ENCODE measurements around the gene SURF6. TPM values are rescaled to one million over a fixed set of nuclear protein-coding genes. Genes with fewer than 3 reads are reported as not detected.
"Not testable (repeated sequence)": the region's sequence is repeated elsewhere in the genome, so short reads cannot be mapped to it uniquely, and the experiment has no call there.

The SURF6 gene
- polyA plus RNA-seq, 1 experiment: 8.4 TPM

DNA sequence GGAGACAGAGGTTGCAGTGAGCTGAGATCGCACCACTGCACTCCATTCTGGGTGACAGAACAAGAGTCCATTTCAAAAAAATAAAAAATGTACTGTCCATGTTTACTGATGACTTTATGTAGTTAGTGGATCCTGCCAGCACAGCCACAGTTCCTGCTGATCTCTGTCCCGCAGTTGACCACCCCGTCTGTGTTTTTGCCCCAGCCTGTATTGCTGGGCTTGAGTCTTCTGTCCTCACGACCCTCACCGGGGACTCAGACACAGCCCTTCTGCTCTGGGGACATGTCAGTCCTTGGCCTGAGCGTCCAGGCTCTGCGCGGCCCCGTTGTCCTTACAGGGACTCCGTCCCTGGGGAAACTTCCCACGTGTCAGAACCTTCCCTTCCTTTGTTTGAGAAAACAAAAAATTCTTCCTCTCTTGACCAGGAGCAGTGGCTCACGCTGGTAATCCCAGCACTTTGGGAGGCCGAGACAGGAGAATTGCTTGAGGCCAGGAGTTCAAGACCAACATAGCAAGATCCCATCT, 14.5 kb downstream of the SURF6 start:
- POLR2A ChIA-PET: no interaction called here
- Histone ChIP-seq H3K27me3 (ENCODE audit: control insufficient read depth, insufficient read depth, low read length) (no peaks in the 10 kb centered on the region), H3K36me3 (ENCODE audit: control insufficient read depth, insufficient read depth, low read length) (no peaks in the 10 kb centered on the region), H3K4me3 (ENCODE audit: low read depth, low read length) (no peak overlapping the region)
- CTCF ChIA-PET: no interaction called here
- TF ChIP-seq, protein P1, sequence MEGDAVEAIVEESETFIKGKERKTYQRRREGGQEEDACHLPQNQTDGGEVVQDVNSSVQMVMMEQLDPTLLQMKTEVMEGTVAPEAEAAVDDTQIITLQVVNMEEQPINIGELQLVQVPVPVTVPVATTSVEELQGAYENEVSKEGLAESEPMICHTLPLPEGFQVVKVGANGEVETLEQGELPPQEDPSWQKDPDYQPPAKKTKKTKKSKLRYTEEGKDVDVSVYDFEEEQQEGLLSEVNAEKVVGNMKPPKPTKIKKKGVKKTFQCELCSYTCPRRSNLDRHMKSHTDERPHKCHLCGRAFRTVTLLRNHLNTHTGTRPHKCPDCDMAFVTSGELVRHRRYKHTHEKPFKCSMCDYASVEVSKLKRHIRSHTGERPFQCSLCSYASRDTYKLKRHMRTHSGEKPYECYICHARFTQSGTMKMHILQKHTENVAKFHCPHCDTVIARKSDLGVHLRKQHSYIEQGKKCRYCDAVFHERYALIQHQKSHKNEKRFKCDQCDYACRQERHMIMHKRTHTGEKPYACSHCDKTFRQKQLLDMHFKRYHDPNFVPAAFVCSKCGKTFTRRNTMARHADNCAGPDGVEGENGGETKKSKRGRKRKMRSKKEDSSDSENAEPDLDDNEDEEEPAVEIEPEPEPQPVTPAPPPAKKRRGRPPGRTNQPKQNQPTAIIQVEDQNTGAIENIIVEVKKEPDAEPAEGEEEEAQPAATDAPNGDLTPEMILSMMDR (IDR thresholded peaks at IDR 0.05; ENCODE audit: insufficient read depth, low read depth, low read length): no peak
- no peak for DNase-seq (ENCODE audit: low read depth)

DNA sequence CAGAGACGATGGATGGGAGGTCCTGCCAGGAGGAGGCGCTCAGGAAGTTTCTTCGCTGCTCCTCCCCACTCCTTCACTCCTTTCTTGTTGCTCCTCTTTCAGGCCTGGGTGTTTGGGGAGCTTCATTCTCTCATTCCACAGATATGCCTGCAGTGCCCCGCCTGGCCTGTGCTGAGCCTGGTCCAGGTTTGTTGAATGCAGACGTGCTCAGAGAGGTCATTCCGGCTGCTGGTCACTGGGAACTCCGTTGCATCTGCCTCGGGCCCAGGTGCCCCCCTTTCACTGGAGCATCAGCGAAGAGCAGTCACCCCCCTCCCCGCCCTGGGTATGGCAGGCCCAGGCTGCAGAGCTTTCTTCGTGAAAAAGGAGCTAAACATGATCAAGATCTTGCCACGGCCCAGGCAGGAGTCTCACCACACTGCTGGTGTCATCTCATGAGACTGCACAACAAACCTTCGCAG, 15.5 kb downstream of the SURF6 start:
- no peak for DNase-seq (ENCODE audit: low read depth)
- Histone ChIP-seq H3K27me3 (ENCODE audit: control insufficient read depth, insufficient read depth, low read length) (no peaks in the 10 kb centered on the region), H3K4me3 (ENCODE audit: low read depth, low read length) (no peak overlapping the region), H3K36me3 (ENCODE audit: control insufficient read depth, insufficient read depth, low read length) (no peaks in the 10 kb centered on the region)
- TF ChIP-seq, protein P1 (IDR thresholded peaks at IDR 0.05; ENCODE audit: insufficient read depth, low read depth, low read length): no peak
- ChIA-PET CTCF (interaction anchor here (0.8 kb wide), 1 partner anchor 12 kb away, joined by 3 read pairs; no protein-coding TSS in a partner anchor), POLR2A (no interaction called here)

DNA sequence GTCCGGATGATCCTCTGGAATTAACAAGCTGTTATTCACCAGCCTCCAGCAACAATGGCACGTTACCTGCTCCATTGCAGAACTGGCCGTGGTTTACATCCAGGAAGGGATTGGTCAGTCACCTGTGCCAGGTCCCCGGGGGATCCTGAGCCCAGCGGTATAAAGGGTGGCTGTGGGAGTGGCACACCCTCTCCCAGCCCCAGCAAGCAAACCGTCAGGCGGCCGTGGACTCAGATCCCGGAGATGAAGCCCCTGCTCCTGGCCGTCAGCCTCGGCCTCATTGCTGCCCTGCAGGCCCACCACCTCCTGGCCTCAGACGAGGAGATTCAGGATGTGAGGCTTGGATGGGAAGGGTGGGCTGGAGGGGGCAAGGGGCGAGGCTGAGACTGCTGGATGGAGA, 18.4 kb downstream of the SURF6 start:
- DNase-seq (ENCODE audit: low read depth); H3K4me3 ChIP-seq (ENCODE audit: low read depth, low read length); CTCF ChIA-PET; H3K27me3 ChIP-seq (ENCODE audit: control insufficient read depth, insufficient read depth, low read length); H3K36me3 ChIP-seq (ENCODE audit: control insufficient read depth, insufficient read depth, low read length); POLR2A ChIA-PET: not testable (repeated sequence)

DNA sequence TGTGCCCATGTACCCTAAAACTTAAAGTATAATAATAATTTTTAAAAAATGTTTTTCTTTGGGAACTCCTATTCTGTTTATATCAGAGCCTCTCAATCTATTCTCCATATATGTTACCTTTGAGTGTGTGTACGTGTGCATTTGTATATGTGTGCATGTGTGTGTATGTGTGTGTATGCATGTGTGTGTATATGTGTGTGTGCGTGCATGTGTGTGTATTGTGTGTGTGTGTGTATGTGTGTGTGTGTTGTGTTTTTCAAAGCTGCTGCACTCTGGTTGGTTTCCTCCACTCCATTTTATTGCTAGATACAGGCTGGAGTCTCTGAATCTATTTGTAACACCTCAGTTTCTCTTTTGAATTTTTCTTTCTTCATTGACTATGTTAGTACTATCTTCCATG, 20.0 kb downstream of the SURF6 start:
- ChIA-PET POLR2A (no interaction called here), CTCF (no interaction called here)
- no peak for DNase-seq (ENCODE audit: low read depth)
- H3K36me3 ChIP-seq (ENCODE audit: control insufficient read depth, insufficient read depth, low read length): no peaks in the 10 kb centered on the region
- H3K27me3 ChIP-seq (ENCODE audit: control insufficient read depth, insufficient read depth, low read length): no peaks in the 10 kb centered on the region
- TF ChIP-seq, protein P1 (IDR thresholded peaks at IDR 0.05; ENCODE audit: insufficient read depth, low read depth, low read length): no peak
- no peak overlapping the region for H3K4me3 ChIP-seq (ENCODE audit: low read depth, low read length)

DNA sequence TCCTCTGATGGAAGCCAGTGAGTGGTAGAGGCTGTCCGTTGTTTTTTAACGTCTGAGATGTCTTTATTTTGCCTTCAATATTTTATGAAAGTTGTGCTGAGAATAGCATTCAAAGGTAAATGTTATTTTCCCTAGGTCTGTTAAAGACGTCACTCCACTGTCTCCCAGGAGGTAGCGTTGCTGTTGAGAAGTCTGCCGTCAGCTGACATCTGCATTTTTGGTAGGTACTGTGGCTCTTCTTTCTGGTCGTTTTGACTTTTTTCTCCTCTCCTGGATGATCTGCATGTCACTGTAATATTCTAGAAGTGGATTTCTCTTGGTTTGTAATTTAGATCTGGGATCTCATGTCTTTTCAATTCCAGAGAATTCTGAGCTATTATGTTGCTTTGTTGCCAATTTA, 26.4 kb downstream of the SURF6 start:
- H3K27me3 ChIP-seq (ENCODE audit: control insufficient read depth, insufficient read depth, low read length): no peaks in the 10 kb centered on the region; the same call in 1 of the 2 replicates
- no peak overlapping the region for H3K4me3 ChIP-seq (ENCODE audit: low read depth, low read length)
- CTCF ChIA-PET: interaction anchor here (0.6 kb wide), 1 partner anchor 71 kb away, joined by 3 read pairs; no protein-coding TSS in a partner anchor

More for the DNA sequence above, 26.4 kb downstream of the SURF6 start:
- POLR2A ChIA-PET: no interaction called here
- TF ChIP-seq, protein P1 (IDR thresholded peaks at IDR 0.05; ENCODE audit: insufficient read depth, low read depth, low read length): no peak
- no peaks in the 10 kb centered on the region for H3K36me3 ChIP-seq (ENCODE audit: control insufficient read depth, insufficient read depth, low read length)
- no peak for DNase-seq (ENCODE audit: low read depth)
